B cell (primary cell): Measurements from ENCODE around the gene STAT5B.
"Not testable (repeated sequence)": the region's sequence is repeated elsewhere in the genome, so short reads cannot be mapped to it uniquely, and the experiment has no call there.

Experiments used
- CTCF ChIP-seq: fragments of 200-600 bp; IDR thresholded peaks from one replicate; pipeline ENCODE4 v1.8.0; 2022; ENCODE audit warnings: antibody characterized with exemption, mild to moderate bottlenecking
- EZH2 ChIP-seq: IDR thresholded peaks from 2 replicates; pipeline ENCODE4 v1.6.1; 2012; ENCODE audit warnings: borderline replicate concordance, low read depth, mild to moderate bottlenecking, moderate library complexity, low read length; ENCODE audit not compliant: insufficient read depth, poor library complexity, severe bottlenecking

GRCh38 chr17:42297775-42298174, 21.6 kb upstream of the STAT5B start:
- TF ChIP-seq EZH2, CTCF: not testable (repeated sequence)
